SK-N-SH treated with all-trans-retinoic acid at 6 μM for 48 hours (cell line): ENCODE results near the gene FAM124B.

Source experiments
- ATAC-seq: fragments of 200-7000 bp; cut with Tn5 transposase; 3 replicates; pipeline ENCODE4 v1.9.1; 2020; ENCODE audit warnings: mild to moderate bottlenecking, moderate library complexity
- ARNTL ChIP-seq: fragments of 450-650 bp; formaldehyde crosslinking; IDR thresholded peaks from 2 replicates; pipeline ENCODE4 v1.5.0; 2020; ENCODE audit warnings: low read depth, mild to moderate bottlenecking, moderate library complexity, borderline replicate concordance
- BACH2 ChIP-seq: fragments of 250-450 bp; sonication (Bioruptor Pico); IDR thresholded peaks from 2 replicates; pipeline ENCODE4 v1.9.0; 2021; ENCODE audit warnings: mild to moderate bottlenecking, borderline replicate concordance
- CSDC2 ChIP-seq: fragments of 250-450 bp; sonication (Bioruptor Pico); IDR thresholded peaks from 2 replicates; pipeline ENCODE4 v1.5.0; 2020; ENCODE audit warnings: mild to moderate bottlenecking, moderate library complexity
- ESRRG ChIP-seq: fragments of 250-450 bp; sonication (Bioruptor Pico); IDR thresholded peaks from 2 replicates; pipeline ENCODE4 v1.6.1; 2021; ENCODE audit warnings: mild to moderate bottlenecking
- GLIS3 ChIP-seq: fragments of 250-450 bp; sonication (Bioruptor Pico); IDR thresholded peaks from 2 replicates; pipeline ENCODE4 v1.5.0; 2020; ENCODE audit warnings: mild to moderate bottlenecking, moderate library complexity
- ISL1 ChIP-seq: fragments of 250-450 bp; sonication (Bioruptor Pico); IDR thresholded peaks from 2 replicates; pipeline ENCODE4 v2.1.2; 2022; ENCODE audit warnings: mild to moderate bottlenecking, moderate library complexity
- OSR1 ChIP-seq: fragments of 250-450 bp; sonication (Bioruptor Pico); IDR thresholded peaks from 2 replicates; pipeline ENCODE4 v1.8.0; 2022; ENCODE audit warnings: moderate library complexity, mild to moderate bottlenecking, inconsistent platforms
- PPARA ChIP-seq: fragments of 250-450 bp; sonication (Bioruptor Pico); IDR thresholded peaks from 2 replicates; pipeline ENCODE4 v1.5.0; 2020; ENCODE audit warnings: mild to moderate bottlenecking, borderline replicate concordance
- RARB ChIP-seq: fragments of 250-450 bp; sonication (Bioruptor Pico); IDR thresholded peaks from 2 replicates; pipeline ENCODE4 v1.8.0; 2021; ENCODE audit warnings: mild to moderate bottlenecking, moderate library complexity
- SNAI2 ChIP-seq: fragments of 250-450 bp; sonication (Bioruptor Pico); IDR thresholded peaks from 2 replicates; pipeline ENCODE4 v1.5.0; 2020; ENCODE audit warnings: mild to moderate bottlenecking, moderate library complexity
- TCF4 ChIP-seq: fragments of 250-450 bp; sonication (Bioruptor Pico); IDR thresholded peaks from 2 replicates; pipeline ENCODE4 v1.8.0; 2021; ENCODE audit warnings: mild to moderate bottlenecking, moderate library complexity, borderline replicate concordance
- TOX ChIP-seq: fragments of 250-450 bp; sonication (Bioruptor Pico); IDR thresholded peaks from 2 replicates; pipeline ENCODE4 v1.8.0; 2021; ENCODE audit warnings: mild to moderate bottlenecking, moderate library complexity, borderline replicate concordance
- ZC3H10 ChIP-seq: fragments of 250-450 bp; sonication (Bioruptor Pico); IDR thresholded peaks from 2 replicates; pipeline ENCODE4 v1.5.1; 2021; ENCODE audit warnings: mild to moderate bottlenecking, moderate library complexity
- ZFP3 ChIP-seq: fragments of 250-450 bp; sonication (Bioruptor Pico); IDR thresholded peaks from 2 replicates; pipeline ENCODE4 v1.5.0; 2020; ENCODE audit warnings: mild to moderate bottlenecking, moderate library complexity
- ZFP30 ChIP-seq: fragments of 450-650 bp; formaldehyde crosslinking; IDR thresholded peaks from 2 replicates; pipeline ENCODE4 v1.5.0; 2022; ENCODE audit warnings: mild to moderate bottlenecking, moderate library complexity
- ZNF565 ChIP-seq: fragments of 450-650 bp; formaldehyde crosslinking; conservative IDR thresholded peaks from 2 replicates; pipeline ENCODE4 v1.5.0; 2020; ENCODE audit warnings: low read depth, mild to moderate bottlenecking, moderate library complexity
- TF ChIP-seq, protein P1 (sequence below): fragments of 250-450 bp; sonication (Bioruptor Pico); IDR thresholded peaks from 2 replicates; pipeline ENCODE4 v1.8.0; 2021; ENCODE audit warnings: low read depth, mild to moderate bottlenecking, moderate library complexity, borderline replicate concordance
- TF ChIP-seq, protein P2 (sequence below): fragments of 250-450 bp; sonication (Bioruptor Pico); IDR thresholded peaks from 2 replicates; pipeline ENCODE4 v1.5.1; 2020; ENCODE audit warnings: low read depth, mild to moderate bottlenecking, moderate library complexity
- TF ChIP-seq, protein P3 (sequence below): fragments of 250-450 bp; sonication (Bioruptor Pico); IDR thresholded peaks from 2 replicates; pipeline ENCODE4 v1.5.1; 2021; ENCODE audit warnings: mild to moderate bottlenecking, moderate library complexity
- TF ChIP-seq, protein P4 (sequence below): fragments of 250-450 bp; sonication (Bioruptor Pico); IDR thresholded peaks from 2 replicates; pipeline ENCODE4 v1.8.0; 2020; ENCODE audit warnings: mild to moderate bottlenecking, moderate library complexity, borderline replicate concordance
- TF ChIP-seq, protein P5 (sequence below): fragments of 250-450 bp; sonication (Bioruptor Pico); IDR thresholded peaks from 2 replicates; pipeline ENCODE4 v1.5.0; 2020; ENCODE audit warnings: mild to moderate bottlenecking, moderate library complexity

The FAM124B gene

DNA sequence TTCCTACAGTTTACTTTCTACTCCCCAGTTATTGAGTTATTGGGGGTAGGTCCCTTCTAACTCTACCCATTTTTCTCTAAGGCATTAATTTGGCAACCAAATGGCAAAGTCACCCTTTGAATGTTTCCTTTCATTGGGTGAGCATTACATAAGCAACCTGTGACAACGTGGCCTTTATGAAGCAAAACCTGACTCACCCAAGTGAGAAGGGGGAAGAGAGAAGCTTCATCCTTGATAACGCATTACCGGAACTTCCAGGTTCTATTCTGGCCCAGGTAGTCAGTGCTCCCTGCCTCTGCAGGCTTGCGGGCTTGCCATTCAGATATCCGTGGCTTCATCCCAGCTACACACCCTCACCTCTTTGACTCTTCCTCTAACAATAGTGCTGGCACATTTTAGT lies 39.1 kb upstream of the FAM124B start:
- ATAC-seq, result no peak
- TF ChIP-seq ZNF565 (CRISPR knock-in tag), result no peak
- TF ChIP-seq, protein P1, sequence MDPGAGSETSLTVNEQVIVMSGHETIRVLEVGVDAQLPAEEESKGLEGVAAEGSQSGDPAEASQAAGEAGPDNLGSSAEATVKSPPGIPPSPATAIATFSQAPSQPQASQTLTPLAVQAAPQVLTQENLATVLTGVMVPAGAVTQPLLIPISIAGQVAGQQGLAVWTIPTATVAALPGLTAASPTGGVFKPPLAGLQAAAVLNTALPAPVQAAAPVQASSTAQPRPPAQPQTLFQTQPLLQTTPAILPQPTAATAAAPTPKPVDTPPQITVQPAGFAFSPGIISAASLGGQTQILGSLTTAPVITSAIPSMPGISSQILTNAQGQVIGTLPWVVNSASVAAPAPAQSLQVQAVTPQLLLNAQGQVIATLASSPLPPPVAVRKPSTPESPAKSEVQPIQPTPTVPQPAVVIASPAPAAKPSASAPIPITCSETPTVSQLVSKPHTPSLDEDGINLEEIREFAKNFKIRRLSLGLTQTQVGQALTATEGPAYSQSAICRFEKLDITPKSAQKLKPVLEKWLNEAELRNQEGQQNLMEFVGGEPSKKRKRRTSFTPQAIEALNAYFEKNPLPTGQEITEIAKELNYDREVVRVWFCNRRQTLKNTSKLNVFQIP (CRISPR knock-in tag), result no peak
- TF ChIP-seq RARB (CRISPR knock-in tag), result no peak
- TF ChIP-seq ZFP3 (CRISPR knock-in tag), result no peak
- TF ChIP-seq PPARA, result no peak
- no peak for TF ChIP-seq ISL1
- TF ChIP-seq OSR1 (CRISPR knock-in tag), result no peak
- TF ChIP-seq CSDC2, result no peak
- TF ChIP-seq ZC3H10 (CRISPR knock-in tag), result no peak
- TF ChIP-seq, protein P2, sequence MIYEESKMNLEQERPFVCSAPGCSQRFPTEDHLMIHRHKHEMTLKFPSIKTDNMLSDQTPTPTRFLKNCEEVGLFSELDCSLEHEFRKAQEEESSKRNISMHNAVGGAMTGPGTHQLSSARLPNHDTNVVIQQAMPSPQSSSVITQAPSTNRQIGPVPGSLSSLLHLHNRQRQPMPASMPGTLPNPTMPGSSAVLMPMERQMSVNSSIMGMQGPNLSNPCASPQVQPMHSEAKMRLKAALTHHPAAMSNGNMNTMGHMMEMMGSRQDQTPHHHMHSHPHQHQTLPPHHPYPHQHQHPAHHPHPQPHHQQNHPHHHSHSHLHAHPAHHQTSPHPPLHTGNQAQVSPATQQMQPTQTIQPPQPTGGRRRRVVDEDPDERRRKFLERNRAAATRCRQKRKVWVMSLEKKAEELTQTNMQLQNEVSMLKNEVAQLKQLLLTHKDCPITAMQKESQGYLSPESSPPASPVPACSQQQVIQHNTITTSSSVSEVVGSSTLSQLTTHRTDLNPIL, result no peak
- TF ChIP-seq ARNTL, result no peak
- TF ChIP-seq BACH2 (CRISPR knock-in tag), result no peak
- no peak for TF ChIP-seq TCF4 (CRISPR knock-in tag)
- TF ChIP-seq, protein P3, sequence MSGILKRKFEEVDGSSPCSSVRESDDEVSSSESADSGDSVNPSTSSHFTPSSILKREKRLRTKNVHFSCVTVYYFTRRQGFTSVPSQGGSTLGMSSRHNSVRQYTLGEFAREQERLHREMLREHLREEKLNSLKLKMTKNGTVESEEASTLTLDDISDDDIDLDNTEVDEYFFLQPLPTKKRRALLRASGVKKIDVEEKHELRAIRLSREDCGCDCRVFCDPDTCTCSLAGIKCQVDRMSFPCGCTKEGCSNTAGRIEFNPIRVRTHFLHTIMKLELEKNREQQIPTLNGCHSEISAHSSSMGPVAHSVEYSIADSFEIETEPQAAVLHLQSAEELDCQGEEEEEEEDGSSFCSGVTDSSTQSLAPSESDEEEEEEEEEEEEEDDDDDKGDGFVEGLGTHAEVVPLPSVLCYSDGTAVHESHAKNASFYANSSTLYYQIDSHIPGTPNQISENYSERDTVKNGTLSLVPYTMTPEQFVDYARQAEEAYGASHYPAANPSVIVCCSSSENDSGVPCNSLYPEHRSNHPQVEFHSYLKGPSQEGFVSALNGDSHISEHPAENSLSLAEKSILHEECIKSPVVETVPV (CRISPR knock-in tag), result no peak
- no peak for TF ChIP-seq ESRRG (CRISPR knock-in tag)
- TF ChIP-seq ZFP30, result no peak
- TF ChIP-seq TOX (CRISPR knock-in tag), result no peak
- TF ChIP-seq, protein P4, sequence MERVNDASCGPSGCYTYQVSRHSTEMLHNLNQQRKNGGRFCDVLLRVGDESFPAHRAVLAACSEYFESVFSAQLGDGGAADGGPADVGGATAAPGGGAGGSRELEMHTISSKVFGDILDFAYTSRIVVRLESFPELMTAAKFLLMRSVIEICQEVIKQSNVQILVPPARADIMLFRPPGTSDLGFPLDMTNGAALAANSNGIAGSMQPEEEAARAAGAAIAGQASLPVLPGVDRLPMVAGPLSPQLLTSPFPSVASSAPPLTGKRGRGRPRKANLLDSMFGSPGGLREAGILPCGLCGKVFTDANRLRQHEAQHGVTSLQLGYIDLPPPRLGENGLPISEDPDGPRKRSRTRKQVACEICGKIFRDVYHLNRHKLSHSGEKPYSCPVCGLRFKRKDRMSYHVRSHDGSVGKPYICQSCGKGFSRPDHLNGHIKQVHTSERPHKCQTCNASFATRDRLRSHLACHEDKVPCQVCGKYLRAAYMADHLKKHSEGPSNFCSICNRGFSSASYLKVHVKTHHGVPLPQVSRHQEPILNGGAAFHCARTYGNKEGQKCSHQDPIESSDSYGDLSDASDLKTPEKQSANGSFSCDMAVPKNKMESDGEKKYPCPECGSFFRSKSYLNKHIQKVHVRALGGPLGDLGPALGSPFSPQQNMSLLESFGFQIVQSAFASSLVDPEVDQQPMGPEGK, result no peak
- TF ChIP-seq, protein P5, sequence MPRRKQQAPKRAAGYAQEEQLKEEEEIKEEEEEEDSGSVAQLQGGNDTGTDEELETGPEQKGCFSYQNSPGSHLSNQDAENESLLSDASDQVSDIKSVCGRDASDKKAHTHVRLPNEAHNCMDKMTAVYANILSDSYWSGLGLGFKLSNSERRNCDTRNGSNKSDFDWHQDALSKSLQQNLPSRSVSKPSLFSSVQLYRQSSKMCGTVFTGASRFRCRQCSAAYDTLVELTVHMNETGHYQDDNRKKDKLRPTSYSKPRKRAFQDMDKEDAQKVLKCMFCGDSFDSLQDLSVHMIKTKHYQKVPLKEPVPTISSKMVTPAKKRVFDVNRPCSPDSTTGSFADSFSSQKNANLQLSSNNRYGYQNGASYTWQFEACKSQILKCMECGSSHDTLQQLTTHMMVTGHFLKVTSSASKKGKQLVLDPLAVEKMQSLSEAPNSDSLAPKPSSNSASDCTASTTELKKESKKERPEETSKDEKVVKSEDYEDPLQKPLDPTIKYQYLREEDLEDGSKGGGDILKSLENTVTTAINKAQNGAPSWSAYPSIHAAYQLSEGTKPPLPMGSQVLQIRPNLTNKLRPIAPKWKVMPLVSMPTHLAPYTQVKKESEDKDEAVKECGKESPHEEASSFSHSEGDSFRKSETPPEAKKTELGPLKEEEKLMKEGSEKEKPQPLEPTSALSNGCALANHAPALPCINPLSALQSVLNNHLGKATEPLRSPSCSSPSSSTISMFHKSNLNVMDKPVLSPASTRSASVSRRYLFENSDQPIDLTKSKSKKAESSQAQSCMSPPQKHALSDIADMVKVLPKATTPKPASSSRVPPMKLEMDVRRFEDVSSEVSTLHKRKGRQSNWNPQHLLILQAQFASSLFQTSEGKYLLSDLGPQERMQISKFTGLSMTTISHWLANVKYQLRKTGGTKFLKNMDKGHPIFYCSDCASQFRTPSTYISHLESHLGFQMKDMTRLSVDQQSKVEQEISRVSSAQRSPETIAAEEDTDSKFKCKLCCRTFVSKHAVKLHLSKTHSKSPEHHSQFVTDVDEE (CRISPR knock-in tag), result no peak
- no peak for TF ChIP-seq SNAI2

DNA sequence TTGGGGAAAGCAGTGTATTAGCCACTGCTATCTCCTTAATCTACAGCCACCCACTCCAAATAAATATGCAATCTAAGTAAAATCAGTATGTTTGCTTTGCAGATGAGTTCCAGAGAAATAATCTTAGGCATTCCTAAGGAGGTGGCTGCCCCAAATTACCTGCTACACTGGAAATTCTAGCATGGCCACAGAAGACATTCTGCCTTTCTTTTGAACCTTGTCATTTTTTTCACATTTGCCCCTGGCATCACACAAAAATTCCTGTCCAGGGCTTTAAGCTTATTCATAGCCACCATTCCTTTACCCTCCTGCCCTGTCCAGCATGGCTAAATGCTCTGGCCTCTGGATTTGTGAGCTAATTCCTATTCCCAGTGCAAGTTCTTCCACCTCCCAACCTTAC lies 36.8 kb upstream of the FAM124B start:
- ATAC-seq, result no peak

More for the DNA sequence above, 36.8 kb upstream of the FAM124B start:
- TF ChIP-seq GLIS3 (CRISPR knock-in tag) (no peak), ZFP3 (CRISPR knock-in tag) (no peak), TOX (CRISPR knock-in tag) (no peak), ZNF565 (CRISPR knock-in tag) (no peak)
- TF ChIP-seq, protein P4, result no peak
